Caco-2 (cell line): ENCODE results near the gene SLC16A11. TPM values are rescaled to one million over a fixed set of nuclear protein-coding genes. Genes with fewer than 3 reads are reported as not detected.

Experiments
- BruUV-seq: library from RNA; stranded (reverse); fragments of 400-500 nt; replicated peaks from 2 replicates; lab custom pipeline; 2021; lab: Mats Ljungman, UMichigan
- CTCF ChIA-PET: fragments of 300-600 bp; sonication (Branson Sonifier 250); formaldehyde crosslinking; loops from one replicate; lab custom pipeline; 2022; ENCODE audit warnings: antibody characterized with exemption; lab: Charles Lee
- POLR2A ChIA-PET: fragments of 300-600 bp; sonication (Branson Sonifier 250); formaldehyde crosslinking; loops from one replicate; lab custom pipeline; 2022; ENCODE audit warnings: antibody characterized with exemption; lab: Charles Lee
- DNase-seq, 2 experiments: peaks; one replicate each; pipeline versions ENCODE4 v3.0.0 to v3.0.0-alpha.2; 2020 to 2022
- H3K27me3 ChIP-seq: replicated peaks from 2 replicates; pipeline ENCODE4 v1.6.0; 2011; ENCODE audit warnings: low read length; ENCODE audit not compliant: control insufficient read depth, insufficient read depth
- H3K36me3 ChIP-seq: 2 replicates; pipeline ENCODE4 v1.5.1; 2011; ENCODE audit warnings: low read length; ENCODE audit not compliant: control insufficient read depth, insufficient read depth
- H3K4me1 ChIP-seq: fragments of 250-450 bp; sonication (Bioruptor Pico); 2 replicates; pipeline ENCODE4 v1.5.1; 2020; ENCODE audit warnings: mild to moderate bottlenecking
- H3K4me3 ChIP-seq: 2 replicates; pipeline ENCODE4 v1.5.1; 2011; ENCODE audit warnings: low read depth, mild to moderate bottlenecking, control low read depth, low read length
- H3K9me3 ChIP-seq: fragments of 250-450 bp; sonication (Bioruptor Pico); 2 replicates; pipeline ENCODE4 v1.5.1; 2020; ENCODE audit warnings: mild to moderate bottlenecking, moderate library complexity
- H3K27ac Mint-ChIP-seq: one replicate; pipeline ENCODE4 v1.8.0; 2022; ENCODE audit warnings: mixed read lengths; ENCODE audit not compliant: unreplicated experiment
- H3K27me3 Mint-ChIP-seq: one replicate; pipeline ENCODE4 v1.8.0; 2022; ENCODE audit warnings: mixed read lengths; ENCODE audit not compliant: insufficient read depth, unreplicated experiment
- H3K36me3 Mint-ChIP-seq: one replicate; pipeline ENCODE4 v1.8.0; 2022; ENCODE audit warnings: mild to moderate bottlenecking, mixed read lengths; ENCODE audit not compliant: insufficient read depth, unreplicated experiment
- H3K4me1 Mint-ChIP-seq: one replicate; pipeline ENCODE4 v1.8.0; 2022; ENCODE audit warnings: low read depth, mixed read lengths; ENCODE audit not compliant: unreplicated experiment
- H3K4me3 Mint-ChIP-seq: one replicate; pipeline ENCODE4 v1.8.0; 2022; ENCODE audit warnings: mild to moderate bottlenecking, moderate library complexity, mixed read lengths; ENCODE audit not compliant: unreplicated experiment
- H3K9me3 Mint-ChIP-seq: one replicate; pipeline ENCODE4 v1.8.0; 2022; ENCODE audit warnings: mixed read lengths; ENCODE audit not compliant: unreplicated experiment
- CTCF ChIP-seq, 2 experiments: fragments of 200-600 bp in 1 of 2; IDR thresholded peaks; 1 replicate in 1 of 2; 2 replicates in 1 of 2; pipeline versions ENCODE4 v1.5.1 to v1.8.0; 2011 to 2022; ENCODE audit warnings: antibody characterized with exemption in 1 of 2, control low read depth in 1 of 2, inconsistent platforms in 1 of 2, low read depth in 1 of 2, low read length in 1 of 2, mild to moderate bottlenecking in 1 of 2, moderate library complexity in 1 of 2; ENCODE audit not compliant: insufficient read depth in 1 of 2, severe bottlenecking in 1 of 2, unreplicated experiment in 1 of 2
- intact Hi-C: fragments of 100-400 bp; cut with micrococcal nuclease; formaldehyde crosslinking; loops from one replicate; pipeline ENCODE4 v1.10.0; 2022; ENCODE audit not compliant: unreplicated experiment
- total RNA-seq: library from RNA; stranded (reverse); gene quantifications from 2 replicates; pipeline ENCODE4 v1.2.3, GENCODE V29; 2022

Gene SLC16A11
- total RNA-seq, 1 experiment from 2014 or later, result 0.43 TPM

DNA sequence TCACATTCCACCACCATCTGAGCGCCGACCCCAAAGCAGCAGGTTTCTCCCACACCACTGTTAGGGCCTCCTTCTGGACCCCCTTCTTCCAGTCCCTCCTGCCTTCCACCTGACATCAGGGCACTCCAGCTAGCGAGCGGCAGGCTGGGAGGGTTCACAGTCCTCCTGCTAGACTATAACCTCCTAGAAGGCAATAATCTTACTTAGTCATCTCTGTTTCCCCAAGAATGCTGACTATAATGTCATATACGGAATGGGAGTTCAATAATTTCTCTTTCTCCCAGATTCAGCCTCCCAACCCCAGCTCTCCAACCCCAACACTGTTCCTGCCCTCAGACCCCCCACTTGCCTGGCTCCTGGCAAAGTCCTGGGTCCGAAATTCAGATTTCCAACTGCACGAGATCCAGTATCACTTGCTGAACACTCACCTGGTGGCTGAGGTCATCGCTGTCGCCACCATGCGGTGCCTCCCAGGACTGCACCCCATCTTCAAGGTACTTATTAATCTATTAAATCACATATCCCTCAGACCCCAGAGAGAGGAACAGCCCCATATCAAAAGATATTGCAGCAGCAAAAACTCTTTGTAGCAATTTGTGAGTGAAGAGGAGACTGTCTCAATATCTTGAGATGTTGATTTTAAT is 42.5 kb downstream of the SLC16A11 start:
- ChIA-PET POLR2A (no interaction called here), CTCF (interaction anchor here (0.6 kb wide), 1 partner anchor 149 kb away, joined by 3 read pairs; no protein-coding TSS in a partner anchor)
- H3K36me3 ChIP-seq, result no peaks in the 10 kb centered on the region
- no TSS peak for BruUV-seq
- TF ChIP-seq CTCF (IDR thresholded peaks at IDR 0.05; ENCODE audit: insufficient read depth in 1 of 2, low read depth in 1 of 2, low read length in 1 of 2, severe bottlenecking in 1 of 2, unreplicated experiment in 1 of 2), result no peak
- H3K9me3 Mint-ChIP-seq, result no peaks in the 10 kb centered on the region
- DNase-seq, result no peak
- no peaks in the 10 kb centered on the region for H3K9me3 ChIP-seq
- H3K4me3 Mint-ChIP-seq, result no peak overlapping the region
- H3K4me3 ChIP-seq, result no peak overlapping the region
- intact Hi-C loops, result loop anchor here (10.0 kb wide), 1 partner anchor 337 kb away; no protein-coding TSS in a partner anchor
- no peaks in the 10 kb centered on the region for H3K4me1 ChIP-seq
- no peak overlapping the region for H3K27ac Mint-ChIP-seq
- H3K27me3 Mint-ChIP-seq, result no peaks in the 10 kb centered on the region
- peaks cover 28% of the 10 kb centered on the region for H3K36me3 Mint-ChIP-seq
- H3K4me1 Mint-ChIP-seq, result no peaks in the 10 kb centered on the region
- no peaks in the 10 kb centered on the region for H3K27me3 ChIP-seq

DNA sequence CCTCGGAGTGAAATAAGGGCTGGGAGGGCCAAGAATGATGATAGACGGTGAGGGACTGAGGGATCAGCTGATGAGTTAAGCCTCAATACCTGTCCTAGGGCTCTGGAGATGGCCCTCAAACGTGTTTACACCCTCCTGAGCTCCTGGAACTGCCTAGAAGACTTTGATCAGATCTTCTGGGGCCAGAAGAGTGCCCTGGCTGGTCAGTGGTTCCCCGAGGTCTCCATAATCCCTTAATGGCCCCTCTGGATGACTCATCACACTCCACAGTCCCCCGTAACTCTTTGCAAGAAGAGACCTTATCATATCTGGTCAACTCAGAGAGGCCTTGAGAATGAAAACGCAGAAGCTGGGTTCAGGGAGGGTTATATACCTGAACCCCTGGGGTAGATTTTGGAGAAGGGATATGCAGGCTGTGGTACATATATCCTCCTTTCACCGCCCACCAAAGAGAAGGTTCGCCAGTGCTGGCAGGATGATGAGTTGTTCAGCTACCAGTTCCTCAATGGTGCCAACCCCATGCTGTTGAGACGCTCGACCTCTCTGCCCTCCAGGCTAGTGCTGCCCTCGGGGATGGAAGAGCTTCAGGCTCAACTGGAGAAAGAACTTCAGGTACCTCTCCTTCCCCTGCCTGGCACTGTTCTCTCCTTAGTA is 44.9 kb downstream of the SLC16A11 start:
- CTCF ChIA-PET, result no interaction called here
- no peak for TF ChIP-seq CTCF (IDR thresholded peaks at IDR 0.05; ENCODE audit: insufficient read depth in 1 of 2, low read depth in 1 of 2, low read length in 1 of 2, severe bottlenecking in 1 of 2, unreplicated experiment in 1 of 2)
- Mint-ChIP-seq H3K27ac (no peak overlapping the region), H3K36me3 (peaks cover 22% of the 10 kb centered on the region), H3K9me3 (no peaks in the 10 kb centered on the region), H3K27me3 (no peaks in the 10 kb centered on the region), H3K4me3 (no peak overlapping the region), H3K4me1 (no peaks in the 10 kb centered on the region)
- intact Hi-C loops, result no loop called here
- H3K36me3 ChIP-seq, result no peaks in the 10 kb centered on the region
- H3K27me3 ChIP-seq, result no peaks in the 10 kb centered on the region
- DNase-seq, result no peak
- BruUV-seq, result no TSS peak
- POLR2A ChIA-PET, result no interaction called here
- H3K4me1 ChIP-seq, result no peaks in the 10 kb centered on the region
- H3K4me3 ChIP-seq, result no peak overlapping the region
- H3K9me3 ChIP-seq, result no peaks in the 10 kb centered on the region

GRCh38 chr17:6997171-6997570 is 46.7 kb downstream of the SLC16A11 start:
- no peaks in the 10 kb centered on the region for H3K27me3 ChIP-seq
- no peaks in the 10 kb centered on the region for H3K9me3 ChIP-seq
- ChIA-PET CTCF (no interaction called here), POLR2A (no interaction called here)
- H3K4me3 ChIP-seq, result no peak overlapping the region
- H3K4me1 ChIP-seq, result no peaks in the 10 kb centered on the region
- H3K36me3 ChIP-seq, result no peaks in the 10 kb centered on the region
- DNase-seq, result no peak
- TF ChIP-seq CTCF (IDR thresholded peaks at IDR 0.05; ENCODE audit: insufficient read depth in 1 of 2, low read depth in 1 of 2, low read length in 1 of 2, severe bottlenecking in 1 of 2, unreplicated experiment in 1 of 2), result no peak
- no peaks in the 10 kb centered on the region for H3K9me3 Mint-ChIP-seq
- no peak overlapping the region for H3K4me3 Mint-ChIP-seq
- no TSS peak for BruUV-seq
- no peak overlapping the region for H3K27ac Mint-ChIP-seq
- intact Hi-C loops, result no loop called here
- no peaks in the 10 kb centered on the region for H3K4me1 Mint-ChIP-seq
- peaks cover 21% of the 10 kb centered on the region for H3K36me3 Mint-ChIP-seq
- no peaks in the 10 kb centered on the region for H3K27me3 Mint-ChIP-seq
